ENCODE data around the gene SPATA21. TPM values are rescaled to one million over a fixed set of nuclear protein-coding genes. Genes with fewer than 3 reads are reported as not detected.

SPATA21 gene
- total and polyA plus RNA-seq, 10 of the 15 experiments (the other 5 are each of a cell fraction or from before 2014, with no cell fraction given) = 0.05 to 1.1 (median 0.24) TPM; not detected in 1

DNA sequence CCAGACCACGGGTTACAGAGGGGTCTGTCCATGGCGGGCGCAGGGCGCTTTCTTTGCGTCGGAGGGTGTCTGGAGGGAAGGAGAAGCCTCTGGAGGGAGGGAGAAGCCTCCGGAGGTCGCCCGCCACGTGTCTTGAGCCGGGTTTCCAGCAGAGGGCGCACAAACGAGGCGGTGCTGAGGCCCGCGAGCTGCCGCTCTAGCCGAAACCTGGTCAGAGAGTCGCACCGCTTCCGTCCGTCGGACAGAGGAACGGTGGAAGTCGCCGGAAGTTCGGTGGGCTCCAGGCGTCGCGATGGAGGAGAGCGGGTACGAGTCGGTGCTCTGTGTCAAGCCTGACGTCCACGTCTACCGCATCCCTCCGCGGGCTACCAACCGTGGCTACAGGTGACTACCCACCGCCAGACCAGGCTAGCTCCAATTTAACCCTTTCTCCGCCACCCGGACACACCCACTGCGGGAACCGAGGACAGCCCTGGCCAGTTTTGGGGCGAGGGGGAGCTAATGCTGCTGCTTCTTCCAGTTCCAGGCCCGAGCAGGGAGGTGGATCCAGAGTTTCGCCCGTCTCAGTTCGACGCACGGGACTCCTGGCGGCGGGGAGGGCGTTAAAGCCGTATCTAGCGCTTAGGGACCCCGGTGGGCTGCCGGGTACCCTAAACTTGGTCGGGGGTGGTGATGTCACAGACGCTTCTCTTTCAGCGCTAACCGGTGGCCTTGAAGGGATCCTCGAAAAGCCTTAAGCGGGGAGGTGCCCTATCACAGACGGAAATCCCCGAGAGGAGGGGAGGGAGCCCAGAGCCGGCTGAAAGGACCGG is 3.5 kb upstream of the SPATA21 start, which contains the start of gene NECAP2 (continued):
- TF ChIP-seq TCF3 (IDR thresholded peaks at IDR 0.05; ENCODE audit: borderline replicate concordance, insufficient read depth, low read depth, low read length) = 0 out of 2 replicates have a peak, but pooled peaks have one; percentile 35
- TF ChIP-seq BMI1 (IDR thresholded peaks at IDR 0.05; ENCODE audit: borderline replicate concordance) = no peak
- TF ChIP-seq RB1 (IDR thresholded peaks at IDR 0.05; ENCODE audit: borderline replicate concordance) = peak; percentile 64; the same call in 1 of the 2 replicates
- TF ChIP-seq ZNF24 (IDR thresholded peaks at IDR 0.05) = peak; percentile 64
- TF ChIP-seq NFXL1 (IDR thresholded peaks at IDR 0.05; ENCODE audit: borderline replicate concordance) = no peak
- TF ChIP-seq, protein P1, sequence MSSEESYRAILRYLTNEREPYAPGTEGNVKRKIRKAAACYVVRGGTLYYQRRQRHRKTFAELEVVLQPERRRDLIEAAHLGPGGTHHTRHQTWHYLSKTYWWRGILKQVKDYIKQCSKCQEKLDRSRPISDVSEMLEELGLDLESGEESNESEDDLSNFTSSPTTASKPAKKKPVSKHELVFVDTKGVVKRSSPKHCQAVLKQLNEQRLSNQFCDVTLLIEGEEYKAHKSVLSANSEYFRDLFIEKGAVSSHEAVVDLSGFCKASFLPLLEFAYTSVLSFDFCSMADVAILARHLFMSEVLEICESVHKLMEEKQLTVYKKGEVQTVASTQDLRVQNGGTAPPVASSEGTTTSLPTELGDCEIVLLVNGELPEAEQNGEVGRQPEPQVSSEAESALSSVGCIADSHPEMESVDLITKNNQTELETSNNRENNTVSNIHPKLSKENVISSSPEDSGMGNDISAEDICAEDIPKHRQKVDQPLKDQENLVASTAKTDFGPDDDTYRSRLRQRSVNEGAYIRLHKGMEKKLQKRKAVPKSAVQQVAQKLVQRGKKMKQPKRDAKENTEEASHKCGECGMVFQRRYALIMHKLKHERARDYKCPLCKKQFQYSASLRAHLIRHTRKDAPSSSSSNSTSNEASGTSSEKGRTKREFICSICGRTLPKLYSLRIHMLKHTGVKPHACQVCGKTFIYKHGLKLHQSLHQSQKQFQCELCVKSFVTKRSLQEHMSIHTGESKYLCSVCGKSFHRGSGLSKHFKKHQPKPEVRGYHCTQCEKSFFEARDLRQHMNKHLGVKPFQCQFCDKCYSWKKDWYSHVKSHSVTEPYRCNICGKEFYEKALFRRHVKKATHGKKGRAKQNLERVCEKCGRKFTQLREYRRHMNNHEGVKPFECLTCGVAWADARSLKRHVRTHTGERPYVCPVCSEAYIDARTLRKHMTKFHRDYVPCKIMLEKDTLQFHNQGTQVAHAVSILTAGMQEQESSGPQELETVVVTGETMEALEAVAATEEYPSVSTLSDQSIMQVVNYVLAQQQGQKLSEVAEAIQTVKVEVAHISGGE (CRISPR knock-in tag; IDR thresholded peaks at IDR 0.05) = no peak
- TF ChIP-seq BHLHE40 (IDR thresholded peaks at IDR 0.05; ENCODE audit: borderline replicate concordance in 1 of 2, low read depth in 2 of 2, low read length in 1 of 2) = peak; percentile 59 to 79; a peak in 3 of 4 replicates
- no peak for TF ChIP-seq ZNF274 (IDR thresholded peaks at IDR 0.05; ENCODE audit: insufficient read depth, insufficient read length)
- TF ChIP-seq, protein P2, sequence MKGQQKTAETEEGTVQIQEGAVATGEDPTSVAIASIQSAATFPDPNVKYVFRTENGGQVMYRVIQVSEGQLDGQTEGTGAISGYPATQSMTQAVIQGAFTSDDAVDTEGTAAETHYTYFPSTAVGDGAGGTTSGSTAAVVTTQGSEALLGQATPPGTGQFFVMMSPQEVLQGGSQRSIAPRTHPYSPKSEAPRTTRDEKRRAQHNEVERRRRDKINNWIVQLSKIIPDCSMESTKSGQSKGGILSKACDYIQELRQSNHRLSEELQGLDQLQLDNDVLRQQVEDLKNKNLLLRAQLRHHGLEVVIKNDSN (IDR thresholded peaks at IDR 0.05; ENCODE audit: borderline replicate concordance, extremely low read length, insufficient read depth, low read depth, low read length) = peak; percentile 55
- TF ChIP-seq, protein P3, sequence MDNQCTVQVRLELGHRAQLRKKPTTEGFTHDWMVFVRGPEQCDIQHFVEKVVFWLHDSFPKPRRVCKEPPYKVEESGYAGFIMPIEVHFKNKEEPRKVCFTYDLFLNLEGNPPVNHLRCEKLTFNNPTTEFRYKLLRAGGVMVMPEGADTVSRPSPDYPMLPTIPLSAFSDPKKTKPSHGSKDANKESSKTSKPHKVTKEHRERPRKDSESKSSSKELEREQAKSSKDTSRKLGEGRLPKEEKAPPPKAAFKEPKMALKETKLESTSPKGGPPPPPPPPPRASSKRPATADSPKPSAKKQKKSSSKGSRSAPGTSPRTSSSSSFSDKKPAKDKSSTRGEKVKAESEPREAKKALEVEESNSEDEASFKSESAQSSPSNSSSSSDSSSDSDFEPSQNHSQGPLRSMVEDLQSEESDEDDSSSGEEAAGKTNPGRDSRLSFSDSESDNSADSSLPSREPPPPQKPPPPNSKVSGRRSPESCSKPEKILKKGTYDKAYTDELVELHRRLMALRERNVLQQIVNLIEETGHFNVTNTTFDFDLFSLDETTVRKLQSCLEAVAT (IDR thresholded peaks at IDR 0.05) = peak; percentile 83
- TF ChIP-seq ETV6 (conservative IDR thresholded peaks at IDR 0.05 in 1 of 2, IDR thresholded peaks at IDR 0.05 in 1 of 2; ENCODE audit: borderline replicate concordance in 1 of 2, low read depth in 1 of 2) = peak in 1 of 2 experiments; percentile 86; a peak in 2 of 4 replicates
- no peak for TF ChIP-seq CHD1 (IDR thresholded peaks at IDR 0.05; ENCODE audit: low read depth, low read length)
- peak; percentile 38; the same call in 1 of the 2 replicates for TF ChIP-seq MTA2 (IDR thresholded peaks at IDR 0.05; ENCODE audit: low read depth)
- TF ChIP-seq GATAD2B (conservative IDR thresholded peaks at IDR 0.05; ENCODE audit: low read depth) = peak; percentile 80
- TF ChIP-seq, protein P4, sequence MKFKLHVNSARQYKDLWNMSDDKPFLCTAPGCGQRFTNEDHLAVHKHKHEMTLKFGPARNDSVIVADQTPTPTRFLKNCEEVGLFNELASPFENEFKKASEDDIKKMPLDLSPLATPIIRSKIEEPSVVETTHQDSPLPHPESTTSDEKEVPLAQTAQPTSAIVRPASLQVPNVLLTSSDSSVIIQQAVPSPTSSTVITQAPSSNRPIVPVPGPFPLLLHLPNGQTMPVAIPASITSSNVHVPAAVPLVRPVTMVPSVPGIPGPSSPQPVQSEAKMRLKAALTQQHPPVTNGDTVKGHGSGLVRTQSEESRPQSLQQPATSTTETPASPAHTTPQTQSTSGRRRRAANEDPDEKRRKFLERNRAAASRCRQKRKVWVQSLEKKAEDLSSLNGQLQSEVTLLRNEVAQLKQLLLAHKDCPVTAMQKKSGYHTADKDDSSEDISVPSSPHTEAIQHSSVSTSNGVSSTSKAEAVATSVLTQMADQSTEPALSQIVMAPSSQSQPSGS (IDR thresholded peaks at IDR 0.05; ENCODE audit: low read length) = no peak
- no peak for TF ChIP-seq ZNF622 (IDR thresholded peaks at IDR 0.05)
- no peak for TF ChIP-seq NR2C2 (IDR thresholded peaks at IDR 0.05; ENCODE audit: borderline replicate concordance, control insufficient read depth, insufficient read length, low read depth)
- TF ChIP-seq MXI1 (IDR thresholded peaks at IDR 0.05; ENCODE audit: low read depth, low read length) = peak; percentile 89
- peak; percentile 28; the same call in 1 of the 2 replicates for TF ChIP-seq ATF7 (IDR thresholded peaks at IDR 0.05; ENCODE audit: low read depth)

Data from GM12878 (cell line).